Breast epithelium (tissue), 4 donors: ENCODE data around the gene ATP2A1. TPM values are rescaled to one million over a fixed set of nuclear protein-coding genes. Genes with fewer than 3 reads are reported as not detected.
"Not testable (repeated sequence)": the region's sequence is repeated elsewhere in the genome, so short reads cannot be mapped to it uniquely, and the experiment has no call there.

Experiments used
- DNase-seq, 2 donors: peaks; one replicate each; pipeline ENCODE4 v3.0.0-alpha.2; 2019; ENCODE audit warnings: low spot score in 2 of 2
- H3K27ac ChIP-seq, 2 donors: fragments of 200-600 bp; sonication (generic) in 1 of 2; one replicate each; pipeline ENCODE4 v1.5.1; 2016 to 2019; ENCODE audit warnings: mild to moderate bottlenecking in 1 of 2
- H3K27me3 ChIP-seq, 2 donors: fragments of 200-600 bp; sonication (generic) in 1 of 2; one replicate each; pipeline versions ENCODE4 v1.5.1 to v1.6.0; 2017 to 2019; ENCODE audit warnings: control low read depth in 1 of 2, mild to moderate bottlenecking in 1 of 2
- H3K36me3 ChIP-seq: fragments of 200-600 bp; one replicate; pipeline ENCODE4 v1.5.1; 2019
- H3K4me1 ChIP-seq, 2 donors: fragments of 200-600 bp; sonication (generic); one replicate each; pipeline ENCODE4 v1.5.1; 2016 to 2019; ENCODE audit warnings: control low read depth in 1 of 2
- H3K4me3 ChIP-seq, 3 donors: fragments of 200-600 bp; sonication (generic); 1 replicate in 2 of 3; 2 replicates in 1 of 3; pipeline ENCODE4 v1.5.1; 2016 to 2019; ENCODE audit warnings: mild to moderate bottlenecking in 3 of 3, moderate library complexity in 2 of 3
- H3K9me3 ChIP-seq, 2 donors: fragments of 200-600 bp; sonication (generic) in 1 of 2; one replicate each; pipeline ENCODE4 v1.5.1; 2016 to 2019; ENCODE audit warnings: control low read depth in 1 of 2
- POLR2A ChIP-seq: fragments of 450-650 bp; IDR thresholded peaks from one replicate; pipeline ENCODE4 v1.6.1; 2016; ENCODE audit warnings: antibody characterized with exemption, mild to moderate bottlenecking, moderate library complexity
- POLR2AphosphoS5 ChIP-seq, 3 donors: sonication (generic); formaldehyde crosslinking; IDR thresholded peaks; one replicate each; pipeline ENCODE4 v1.6.1; 2017; ENCODE audit warnings: antibody characterized with exemption in 3 of 3
- intact Hi-C: fragments of 100-400 bp; cut with DNase I; formaldehyde crosslinking; loops from one replicate; pipeline ENCODE4 v1.15.1; 2023; ENCODE audit warnings: low total_unique reads
- total RNA-seq, 3 donors: library from RNA; depleted of rRNA; stranded (reverse); fragments of >200 nt; gene quantifications; one replicate each; pipeline ENCODE4 v1.1.0, GENCODE V29; 2016
- TF ChIP-seq, protein P1 (sequence below), 3 donors: fragments of 450-650 bp; IDR thresholded peaks; one replicate each; pipeline ENCODE4 v1.5.1; 2016 to 2017; ENCODE audit warnings: antibody characterized with exemption in 3 of 3, mild to moderate bottlenecking in 3 of 3, moderate library complexity in 3 of 3

The ATP2A1 gene
- total RNA-seq, 3 donors from 2014 or later = 0.15 to 0.48 (median 0.33) TPM

DNA sequence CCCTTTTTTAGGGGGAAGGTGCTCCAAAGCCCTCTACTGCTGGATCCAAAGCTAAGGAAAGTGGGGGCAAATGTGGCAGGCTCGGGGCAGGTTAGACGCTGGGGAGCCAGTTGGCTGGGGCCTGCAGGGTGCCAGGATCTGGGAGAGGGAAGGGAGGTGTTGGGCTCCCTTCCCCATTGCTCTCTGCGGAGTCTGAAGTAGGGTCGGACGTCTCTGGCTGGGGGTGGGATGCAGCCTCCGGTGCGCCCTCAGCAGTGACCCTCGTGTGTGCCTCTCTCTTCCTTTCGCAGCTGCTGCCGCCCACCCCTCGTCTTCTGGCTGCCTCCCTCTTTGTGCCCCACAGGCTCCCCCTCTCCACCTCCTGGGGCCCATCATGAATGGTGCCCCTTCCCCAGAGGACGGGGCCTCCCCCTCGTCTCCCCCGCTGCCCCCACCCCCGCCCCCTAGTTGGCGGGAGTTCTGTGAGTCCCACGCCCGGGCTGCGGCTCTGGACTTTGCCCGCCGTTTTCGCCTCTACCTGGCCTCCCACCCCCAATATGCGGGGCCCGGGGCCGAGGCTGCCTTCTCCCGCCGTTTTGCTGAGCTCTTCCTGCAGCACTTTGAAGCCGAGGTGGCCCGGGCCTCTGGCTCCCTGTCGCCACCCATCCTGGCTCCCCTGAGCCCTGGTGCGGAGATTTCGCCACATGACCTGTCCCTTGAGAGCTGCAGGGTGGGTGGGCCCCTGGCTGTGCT, 12.4 kb upstream of the ATP2A1 start:
- no peak for DNase-seq
- no peak overlapping the region for H3K27ac ChIP-seq
- TF ChIP-seq, protein P1, sequence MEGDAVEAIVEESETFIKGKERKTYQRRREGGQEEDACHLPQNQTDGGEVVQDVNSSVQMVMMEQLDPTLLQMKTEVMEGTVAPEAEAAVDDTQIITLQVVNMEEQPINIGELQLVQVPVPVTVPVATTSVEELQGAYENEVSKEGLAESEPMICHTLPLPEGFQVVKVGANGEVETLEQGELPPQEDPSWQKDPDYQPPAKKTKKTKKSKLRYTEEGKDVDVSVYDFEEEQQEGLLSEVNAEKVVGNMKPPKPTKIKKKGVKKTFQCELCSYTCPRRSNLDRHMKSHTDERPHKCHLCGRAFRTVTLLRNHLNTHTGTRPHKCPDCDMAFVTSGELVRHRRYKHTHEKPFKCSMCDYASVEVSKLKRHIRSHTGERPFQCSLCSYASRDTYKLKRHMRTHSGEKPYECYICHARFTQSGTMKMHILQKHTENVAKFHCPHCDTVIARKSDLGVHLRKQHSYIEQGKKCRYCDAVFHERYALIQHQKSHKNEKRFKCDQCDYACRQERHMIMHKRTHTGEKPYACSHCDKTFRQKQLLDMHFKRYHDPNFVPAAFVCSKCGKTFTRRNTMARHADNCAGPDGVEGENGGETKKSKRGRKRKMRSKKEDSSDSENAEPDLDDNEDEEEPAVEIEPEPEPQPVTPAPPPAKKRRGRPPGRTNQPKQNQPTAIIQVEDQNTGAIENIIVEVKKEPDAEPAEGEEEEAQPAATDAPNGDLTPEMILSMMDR (IDR thresholded peaks at IDR 0.05) = no peak
- TF ChIP-seq POLR2A (no peak), POLR2AphosphoS5 (IDR thresholded peaks at IDR 0.05) (no peak)
- H3K36me3 ChIP-seq = peaks cover 6% of the 10 kb centered on the region
- H3K27me3 ChIP-seq = no peaks in the 10 kb centered on the region
- H3K9me3 ChIP-seq = no peaks in the 10 kb centered on the region
- intact Hi-C loops = no loop called here
- H3K4me1 ChIP-seq = no peaks in the 10 kb centered on the region
- H3K4me3 ChIP-seq = no peak overlapping the region

DNA sequence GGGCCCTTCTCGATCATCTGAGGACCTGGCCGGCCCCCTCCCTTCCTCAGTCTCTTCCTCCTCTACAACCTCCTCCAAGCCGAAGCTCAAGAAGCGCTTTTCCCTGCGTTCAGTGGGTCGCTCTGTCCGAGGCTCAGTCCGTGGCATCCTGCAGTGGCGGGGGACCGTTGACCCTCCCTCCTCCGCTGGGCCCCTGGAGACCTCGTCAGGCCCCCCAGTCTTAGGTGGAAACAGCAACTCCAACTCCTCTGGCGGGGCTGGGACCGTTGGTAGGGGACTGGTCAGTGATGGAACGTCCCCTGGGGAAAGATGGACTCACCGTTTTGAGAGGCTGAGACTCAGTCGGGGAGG, 11.9 kb upstream of the ATP2A1 start:
- Histone ChIP-seq H3K27ac (no peak overlapping the region), H3K36me3 (peaks cover 6% of the 10 kb centered on the region)
- intact Hi-C loops = no loop called here

DNA sequence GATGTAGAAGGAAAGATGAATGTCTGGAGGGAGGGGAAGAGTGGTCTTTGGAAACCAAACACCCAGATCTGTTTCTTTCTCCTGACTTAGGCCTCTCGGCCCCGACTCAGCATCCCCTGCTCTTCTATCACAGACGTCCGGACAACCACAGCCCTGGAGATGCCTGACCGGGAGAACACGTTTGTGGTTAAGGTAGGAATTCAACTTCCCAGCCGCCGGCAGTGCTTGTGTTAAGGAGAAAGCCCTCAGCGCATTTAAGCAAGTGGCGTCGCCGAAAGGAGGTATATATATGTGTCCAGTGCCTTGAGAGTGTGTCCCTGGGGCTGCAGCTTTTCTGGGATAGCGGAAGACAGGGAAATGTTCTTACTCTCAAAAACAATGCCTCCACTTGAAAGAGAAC, 11.0 kb upstream of the ATP2A1 start:
- no peaks in the 10 kb centered on the region for H3K27me3 ChIP-seq
- peaks cover 6% of the 10 kb centered on the region for H3K36me3 ChIP-seq
- H3K27ac ChIP-seq = no peak overlapping the region
- intact Hi-C loops = no loop called here
- no peaks in the 10 kb centered on the region for H3K9me3 ChIP-seq
- no peak overlapping the region for H3K4me3 ChIP-seq
- no peak for TF ChIP-seq POLR2AphosphoS5 (IDR thresholded peaks at IDR 0.05)
- TF ChIP-seq, protein P1 (IDR thresholded peaks at IDR 0.05) = no peak
- TF ChIP-seq POLR2A = no peak
- DNase-seq = no peak
- H3K4me1 ChIP-seq = no peaks in the 10 kb centered on the region

More for the DNA sequence above, 11.9 kb upstream of the ATP2A1 start:
- Histone ChIP-seq H3K27me3 (no peaks in the 10 kb centered on the region), H3K9me3 (no peaks in the 10 kb centered on the region), H3K4me1 (no peaks in the 10 kb centered on the region), H3K4me3 (no peak overlapping the region)
- TF ChIP-seq, protein P1 (IDR thresholded peaks at IDR 0.05) = no peak
- TF ChIP-seq POLR2A = no peak
- DNase-seq = no peak

DNA sequence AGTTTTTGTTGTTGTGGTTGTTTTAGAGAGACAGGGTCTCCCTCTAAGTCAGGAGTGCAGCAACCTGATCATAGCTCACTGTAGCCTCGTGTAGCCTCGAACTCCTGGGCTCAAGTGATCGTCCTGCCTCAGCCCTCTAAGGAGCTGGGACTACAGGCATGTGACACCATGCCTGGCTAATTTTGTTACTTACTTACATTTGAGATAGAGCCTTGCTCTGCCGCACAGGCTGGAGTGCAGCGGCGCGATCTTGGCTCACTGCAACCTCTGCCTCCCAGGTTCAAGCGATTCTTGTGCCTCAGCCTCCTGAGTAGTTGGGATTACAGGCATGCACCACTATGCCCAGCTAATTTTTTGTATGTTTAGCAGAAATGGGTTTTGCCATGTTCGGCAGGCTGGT, 10.6 kb upstream of the ATP2A1 start:
- H3K36me3 ChIP-seq, intact Hi-C loops: not testable (repeated sequence)

DNA sequence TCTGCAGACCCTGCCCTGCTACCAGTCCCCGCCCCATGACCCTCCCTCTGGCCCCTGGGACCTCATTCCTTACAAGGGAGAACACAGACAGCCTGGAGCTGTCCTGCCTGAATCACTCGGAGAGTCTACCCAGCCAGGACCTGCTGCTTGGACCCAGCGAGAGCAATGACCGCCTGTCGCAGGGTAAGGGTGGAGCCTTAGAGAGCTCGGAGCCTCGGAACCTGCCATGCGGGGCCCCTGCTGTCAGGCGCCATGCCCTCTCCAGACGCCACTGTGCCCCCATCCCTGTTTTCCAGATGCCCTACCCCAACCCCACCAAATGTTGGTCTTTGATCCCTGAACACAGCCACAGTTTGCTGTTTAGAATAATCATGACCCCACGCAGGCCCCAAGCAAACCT, 9.1 kb upstream of the ATP2A1 start:
- no peaks in the 10 kb centered on the region for H3K4me1 ChIP-seq
- intact Hi-C loops = no loop called here
- no peak for DNase-seq
- peaks cover 6% of the 10 kb centered on the region for H3K36me3 ChIP-seq
- no peaks in the 10 kb centered on the region for H3K27me3 ChIP-seq
- no peak overlapping the region for H3K27ac ChIP-seq
- H3K9me3 ChIP-seq = no peaks in the 10 kb centered on the region
- TF ChIP-seq POLR2A (no peak), POLR2AphosphoS5 (IDR thresholded peaks at IDR 0.05) (no peak)
- TF ChIP-seq, protein P1 (IDR thresholded peaks at IDR 0.05) = no peak
- H3K4me3 ChIP-seq = no peak overlapping the region

More for the DNA sequence above, 10.6 kb upstream of the ATP2A1 start:
- H3K9me3 ChIP-seq, H3K27ac ChIP-seq, H3K27me3 ChIP-seq, H3K4me3 ChIP-seq, H3K4me1 ChIP-seq, DNase-seq: not testable (repeated sequence)
